HepG2 (cell line): ENCODE results near the gene FAM83F. TPM values are rescaled to one million over a fixed set of nuclear protein-coding genes. Genes with fewer than 3 reads are reported as not detected.

ENCODE experiments used
- ATAC-seq: fragments of 200-7000 bp; cut with Tn5 transposase; 3 replicates; pipeline ENCODE4 v1.9.1; 2020; ENCODE audit warnings: mild to moderate bottlenecking, moderate library complexity
- BruUV-seq: library from RNA; stranded (reverse); fragments of 400-500 nt; replicated peaks from 2 replicates; lab custom pipeline; 2021; lab: Mats Ljungman, UMichigan
- CTCF ChIA-PET: fragments of 300-600 bp; formaldehyde crosslinking; extraction: SDS; loops from one replicate; lab custom pipeline; 2021; ENCODE audit warnings: low total read pairs, inconsistent platforms, low intra/inter-chr PET ratio; lab: Yijun Ruan, JAX
- POLR2A ChIA-PET: fragments of 350-600 bp; sonication (Branson Sonifier 250); formaldehyde crosslinking; loops from one replicate; lab custom pipeline; 2020; ENCODE audit warnings: antibody characterized with exemption, inconsistent platforms; lab: Yijun Ruan, JAX
- DNase-seq: peaks from one replicate; pipeline ENCODE4 v3.0.0-alpha.2; 2015; ENCODE audit warnings: low spot score
- FAIRE-seq: peaks from 3 replicates; lab custom pipeline; 2011; peaks lifted over from hg19 to GRCh38; lab: Jason Lieb, UNC
- H2AFZ ChIP-seq: one replicate; pipeline ENCODE4 v1.6.1; 2011; ENCODE audit warnings: low read length, inconsistent platforms
- H3K27ac ChIP-seq: fragments of 300-600 bp; 3 replicates; pipeline ENCODE4 v1.8.0; 2011; ENCODE audit warnings: mixed run types, mild to moderate bottlenecking, mixed read lengths, low read length, inconsistent platforms; ENCODE audit not compliant: insufficient read depth; ENCODE audit errors: extremely low read length
- H3K27me3 ChIP-seq, 2 experiments: fragments of 200-600 bp in 1 of 2; 2 replicates in 1 of 2; 3 replicates in 1 of 2; pipeline versions ENCODE4 v1.6.0 to v1.8.0; 2011; ENCODE audit warnings: low read length in 2 of 2, mild to moderate bottlenecking in 2 of 2, moderate library complexity in 2 of 2, inconsistent platforms in 1 of 2; ENCODE audit not compliant: insufficient read depth in 2 of 2, control insufficient read depth in 1 of 2
- H3K36me3 ChIP-seq, 2 experiments: fragments of 200-600 bp in 1 of 2; replicated peaks in 1 of 2; 2 replicates in 1 of 2; 3 replicates in 1 of 2; pipeline versions ENCODE4 v1.5.1 to v1.8.0; 2011; ENCODE audit warnings: low read length in 2 of 2, inconsistent platforms in 1 of 2; ENCODE audit not compliant: insufficient read depth in 2 of 2, control insufficient read depth in 1 of 2
- H3K4me1 ChIP-seq: 2 replicates; pipeline ENCODE4 v1.5.1; 2012; ENCODE audit warnings: low read length, inconsistent platforms; ENCODE audit not compliant: insufficient read depth
- H3K4me2 ChIP-seq: 2 replicates; pipeline ENCODE4 v1.6.0; 2011; ENCODE audit warnings: low read depth, low read length, inconsistent platforms
- H3K4me3 ChIP-seq, 3 experiments: fragments of 200-600 bp in 1 of 3; sonication (generic), shearing (Covaris generic) in 1 of 3; replicated peaks in 1 of 3; 2 replicates each; pipeline ENCODE4 v1.5.1; 2011 to 2016; ENCODE audit warnings: low read length in 3 of 3, inconsistent platforms in 2 of 3, low read depth in 2 of 3, mild to moderate bottlenecking in 2 of 3, control low read depth in 1 of 3, mixed read lengths in 1 of 3; ENCODE audit not compliant: insufficient read depth in 1 of 3
- H3K79me2 ChIP-seq: one replicate; pipeline ENCODE4 v1.6.1; 2011; ENCODE audit warnings: low read length, inconsistent platforms; ENCODE audit not compliant: insufficient read depth
- H3K9ac ChIP-seq: 2 replicates; pipeline ENCODE4 v1.6.0; 2011; ENCODE audit warnings: mild to moderate bottlenecking, low read depth, low read length, inconsistent platforms; ENCODE audit not compliant: insufficient read depth
- H3K9me3 ChIP-seq: 2 replicates; pipeline ENCODE4 v1.5.1; 2012; ENCODE audit warnings: mild to moderate bottlenecking, low read length
- H4K20me1 ChIP-seq: 2 replicates; pipeline ENCODE4 v1.6.0; 2011; ENCODE audit warnings: inconsistent platforms, mild to moderate bottlenecking, low read length, moderate library complexity; ENCODE audit not compliant: insufficient read depth
- AGO2 ChIP-seq: fragments of 200-400 bp; formaldehyde crosslinking; optimal IDR thresholded peaks from 2 replicates; pipeline ENCODE3; 2017; ENCODE audit warnings: mild to moderate bottlenecking, low read depth, low read length, moderate library complexity
- ATF1 ChIP-seq: IDR thresholded peaks from 2 replicates; pipeline ENCODE4 v1.6.1; 2016; ENCODE audit warnings: mild to moderate bottlenecking, control low read depth
- CHD2 ChIP-seq: IDR thresholded peaks from 2 replicates; pipeline ENCODE4 v1.6.1; 2011; ENCODE audit warnings: low read depth, low read length, improper control_type of control experiment
- HDAC1 ChIP-seq: sonication (generic); formaldehyde crosslinking; IDR thresholded peaks from 2 replicates; pipeline ENCODE4 v1.5.1; 2020; ENCODE audit warnings: mild to moderate bottlenecking, missing genetic modification reagents
- NR1H2 ChIP-seq: sonication (generic); formaldehyde crosslinking; IDR thresholded peaks from 2 replicates; pipeline ENCODE4 v1.8.1; 2022; ENCODE audit warnings: low read depth, missing genetic modification reagents, borderline replicate concordance
- SIN3A ChIP-seq: IDR thresholded peaks from 2 replicates; pipeline ENCODE4 v1.6.1; 2011; ENCODE audit warnings: low read depth, mild to moderate bottlenecking, control low read depth, low read length, borderline replicate concordance
- TBL1XR1 ChIP-seq: fragments of 150-350 bp; IDR thresholded peaks from 2 replicates; pipeline ENCODE4 v1.6.1; 2014; ENCODE audit warnings: borderline replicate concordance, low read length; ENCODE audit not compliant: partially characterized antibody
- TCF7 ChIP-seq: sonication (generic); IDR thresholded peaks from 2 replicates; pipeline ENCODE4 v1.6.1; 2016; ENCODE audit warnings: antibody characterized with exemption, low read depth
- ZFP37 ChIP-seq: sonication (generic); formaldehyde crosslinking; IDR thresholded peaks from 2 replicates; pipeline ENCODE4 v1.4.0; 2020; ENCODE audit warnings: missing genetic modification reagents, borderline replicate concordance
- ZGPAT ChIP-seq: IDR thresholded peaks from 2 replicates; pipeline ENCODE4 v1.6.1; 2016; ENCODE audit warnings: mild to moderate bottlenecking
- ZNF367 ChIP-seq: sonication (generic); formaldehyde crosslinking; IDR thresholded peaks from 2 replicates; pipeline ENCODE4 v1.4.0; 2020; ENCODE audit warnings: missing genetic modification reagents, borderline replicate concordance
- WGBS: methylation state at CpG from one replicate; pipeline ENCODE4 v1.1.6; 2017; ENCODE audit warnings: low lambda C conversion rate; 5-methylcytosine and 5-hydroxymethylcytosine counted together
- in situ Hi-C: cut with HindIII; loops from 2 replicates; pipeline ENCODE4 v1.10.0; 2017; ENCODE audit warnings: low pct_unique_long_range_greater_than_20kb; ENCODE audit not compliant: extremely low pct_ligation_motif_present
- intact Hi-C: fragments of 100-400 bp; cut with micrococcal nuclease; formaldehyde crosslinking; loops from one replicate; pipeline ENCODE4 v1.10.0; 2022; ENCODE audit not compliant: unreplicated experiment
- polyA plus RNA-seq, 8 experiments: library from polyadenylated mRNA; depleted of rRNA in 3 of 8; stranded (reverse) in 7 of 8; unstranded in 1 of 8; fragments of >200 nt; fragmentation: Illumina TruSeq in 4 of 8; extraction: Trizol in 4 of 8; gene quantifications; 2 replicates each; pipeline versions ENCODE4 v1.2.1 to v1.2.3, GENCODE V29; 2011 to 2016; ENCODE audit warnings: low read depth in 4 of 8, missing spikeins in 1 of 8, mixed read lengths in 1 of 8; ENCODE audit not compliant: insufficient read depth in 1 of 8
- total RNA-seq, 5 experiments: library from RNA; depleted of rRNA; stranded (reverse); fragments of >200 nt; fragmentation: Illumina TruSeq; extraction: Trizol; gene quantifications; 2 replicates each; pipeline ENCODE4 v1.2.3, GENCODE V29; 2016; ENCODE audit warnings: low read depth in 1 of 5
- TF ChIP-seq, protein P1 (sequence below): sonication (generic); formaldehyde crosslinking; IDR thresholded peaks from 2 replicates; pipeline ENCODE4 v1.4.0; 2020; ENCODE audit warnings: mild to moderate bottlenecking, missing genetic modification reagents
- TF ChIP-seq, protein P2 (sequence below), 2 experiments: fragments of 450-650 bp in 1 of 2; sonication (generic) in 1 of 2; formaldehyde crosslinking; IDR thresholded peaks; 2 replicates each; pipeline versions ENCODE4 v1.5.0 to v1.8.0; 2020 to 2022; ENCODE audit warnings: mild to moderate bottlenecking in 1 of 2, missing genetic modification reagents in 1 of 2

The FAM83F gene
- total and polyA plus RNA-seq, 2 of the 13 experiments (the other 11 are each of a cell fraction or from before 2014, with no cell fraction given): not detected

DNA sequence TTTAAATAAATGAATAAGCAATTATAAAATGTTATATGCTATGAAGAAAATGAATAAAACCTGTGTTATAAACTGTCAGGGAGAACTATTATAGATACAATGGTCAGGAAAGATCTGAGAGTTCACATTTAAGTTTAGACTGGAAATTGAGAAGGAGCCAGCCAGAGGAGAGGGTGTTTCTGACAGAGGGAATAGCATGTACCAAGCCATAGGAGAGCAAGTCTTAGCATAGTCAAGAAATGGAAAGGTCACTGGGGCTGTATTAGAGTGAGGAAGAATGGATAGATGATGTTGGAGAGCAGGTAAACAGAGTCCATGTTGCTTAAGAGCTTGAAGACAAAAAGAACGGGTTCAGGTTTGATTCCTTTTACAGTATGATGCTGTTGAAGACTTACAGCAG is 87.4 kb downstream of the FAM83F start:
- ChIA-PET POLR2A (no interaction called here), CTCF (no interaction called here)
- H3K27ac ChIP-seq: no peak overlapping the region
- no peak overlapping the region for H3K4me2 ChIP-seq
- H2AFZ ChIP-seq: no peak overlapping the region
- H3K9me3 ChIP-seq: no peaks in the 10 kb centered on the region
- ATAC-seq: no peak
- no TSS peak for BruUV-seq
- H3K4me1 ChIP-seq: no peaks in the 10 kb centered on the region
- WGBS: 71% methylated on average over 1 of the region's 1 CpG
- H3K4me3 ChIP-seq: no peak overlapping the region
- no peak for DNase-seq
- no peak for FAIRE-seq
- H3K27me3 ChIP-seq: no peaks in the 10 kb centered on the region; a peak in 1 of 5 replicates
- in situ Hi-C loops (no loop called here), intact Hi-C loops (no loop called here)
- peaks cover 25% of the 10 kb centered on the region for H4K20me1 ChIP-seq
- H3K9ac ChIP-seq: no peak overlapping the region
- no peak for TF ChIP-seq HDAC1 (CRISPR knock-in tag)
- TF ChIP-seq NR1H2 (CRISPR knock-in tag): no peak
- no peak for TF ChIP-seq ZFP37 (CRISPR knock-in tag)
- TF ChIP-seq, protein P1, sequence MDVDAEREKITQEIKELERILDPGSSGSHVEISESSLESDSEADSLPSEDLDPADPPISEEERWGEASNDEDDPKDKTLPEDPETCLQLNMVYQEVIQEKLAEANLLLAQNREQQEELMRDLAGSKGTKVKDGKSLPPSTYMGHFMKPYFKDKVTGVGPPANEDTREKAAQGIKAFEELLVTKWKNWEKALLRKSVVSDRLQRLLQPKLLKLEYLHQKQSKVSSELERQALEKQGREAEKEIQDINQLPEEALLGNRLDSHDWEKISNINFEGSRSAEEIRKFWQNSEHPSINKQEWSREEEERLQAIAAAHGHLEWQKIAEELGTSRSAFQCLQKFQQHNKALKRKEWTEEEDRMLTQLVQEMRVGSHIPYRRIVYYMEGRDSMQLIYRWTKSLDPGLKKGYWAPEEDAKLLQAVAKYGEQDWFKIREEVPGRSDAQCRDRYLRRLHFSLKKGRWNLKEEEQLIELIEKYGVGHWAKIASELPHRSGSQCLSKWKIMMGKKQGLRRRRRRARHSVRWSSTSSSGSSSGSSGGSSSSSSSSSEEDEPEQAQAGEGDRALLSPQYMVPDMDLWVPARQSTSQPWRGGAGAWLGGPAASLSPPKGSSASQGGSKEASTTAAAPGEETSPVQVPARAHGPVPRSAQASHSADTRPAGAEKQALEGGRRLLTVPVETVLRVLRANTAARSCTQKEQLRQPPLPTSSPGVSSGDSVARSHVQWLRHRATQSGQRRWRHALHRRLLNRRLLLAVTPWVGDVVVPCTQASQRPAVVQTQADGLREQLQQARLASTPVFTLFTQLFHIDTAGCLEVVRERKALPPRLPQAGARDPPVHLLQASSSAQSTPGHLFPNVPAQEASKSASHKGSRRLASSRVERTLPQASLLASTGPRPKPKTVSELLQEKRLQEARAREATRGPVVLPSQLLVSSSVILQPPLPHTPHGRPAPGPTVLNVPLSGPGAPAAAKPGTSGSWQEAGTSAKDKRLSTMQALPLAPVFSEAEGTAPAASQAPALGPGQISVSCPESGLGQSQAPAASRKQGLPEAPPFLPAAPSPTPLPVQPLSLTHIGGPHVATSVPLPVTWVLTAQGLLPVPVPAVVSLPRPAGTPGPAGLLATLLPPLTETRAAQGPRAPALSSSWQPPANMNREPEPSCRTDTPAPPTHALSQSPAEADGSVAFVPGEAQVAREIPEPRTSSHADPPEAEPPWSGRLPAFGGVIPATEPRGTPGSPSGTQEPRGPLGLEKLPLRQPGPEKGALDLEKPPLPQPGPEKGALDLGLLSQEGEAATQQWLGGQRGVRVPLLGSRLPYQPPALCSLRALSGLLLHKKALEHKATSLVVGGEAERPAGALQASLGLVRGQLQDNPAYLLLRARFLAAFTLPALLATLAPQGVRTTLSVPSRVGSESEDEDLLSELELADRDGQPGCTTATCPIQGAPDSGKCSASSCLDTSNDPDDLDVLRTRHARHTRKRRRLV: no peak
- no peak for TF ChIP-seq SIN3A
- no peak for TF ChIP-seq CHD2
- TF ChIP-seq ZGPAT (CRISPR knock-in tag): no peak
- TF ChIP-seq TBL1XR1: no peak
- TF ChIP-seq, protein P2, sequence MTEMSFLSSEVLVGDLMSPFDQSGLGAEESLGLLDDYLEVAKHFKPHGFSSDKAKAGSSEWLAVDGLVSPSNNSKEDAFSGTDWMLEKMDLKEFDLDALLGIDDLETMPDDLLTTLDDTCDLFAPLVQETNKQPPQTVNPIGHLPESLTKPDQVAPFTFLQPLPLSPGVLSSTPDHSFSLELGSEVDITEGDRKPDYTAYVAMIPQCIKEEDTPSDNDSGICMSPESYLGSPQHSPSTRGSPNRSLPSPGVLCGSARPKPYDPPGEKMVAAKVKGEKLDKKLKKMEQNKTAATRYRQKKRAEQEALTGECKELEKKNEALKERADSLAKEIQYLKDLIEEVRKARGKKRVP (CRISPR knock-in tag; IDR thresholded peaks at IDR 0.05): no peak
- TF ChIP-seq ZNF367 (CRISPR knock-in tag): no peak
- no peak for TF ChIP-seq TCF7
- no peak for TF ChIP-seq AGO2
- TF ChIP-seq ATF1: no peak
- H3K36me3 ChIP-seq: no peaks in the 10 kb centered on the region
- H3K79me2 ChIP-seq: peaks cover 2% of the 10 kb centered on the region
